GM18498 (cell line): Measurements from ENCODE around the gene SDHAF1.
"Not testable (repeated sequence)": the region's sequence is repeated elsewhere in the genome, so short reads cannot be mapped to it uniquely, and the experiment has no call there.

ENCODE experiments used
- ATAC-seq: cut with Tn5 transposase; IDR thresholded peaks from one replicate; pipeline ENCODE4 v1.9.1; 2021; ENCODE audit warnings: mild to moderate bottlenecking, moderate library complexity; ENCODE audit not compliant: unreplicated experiment

The SDHAF1 gene

DNA sequence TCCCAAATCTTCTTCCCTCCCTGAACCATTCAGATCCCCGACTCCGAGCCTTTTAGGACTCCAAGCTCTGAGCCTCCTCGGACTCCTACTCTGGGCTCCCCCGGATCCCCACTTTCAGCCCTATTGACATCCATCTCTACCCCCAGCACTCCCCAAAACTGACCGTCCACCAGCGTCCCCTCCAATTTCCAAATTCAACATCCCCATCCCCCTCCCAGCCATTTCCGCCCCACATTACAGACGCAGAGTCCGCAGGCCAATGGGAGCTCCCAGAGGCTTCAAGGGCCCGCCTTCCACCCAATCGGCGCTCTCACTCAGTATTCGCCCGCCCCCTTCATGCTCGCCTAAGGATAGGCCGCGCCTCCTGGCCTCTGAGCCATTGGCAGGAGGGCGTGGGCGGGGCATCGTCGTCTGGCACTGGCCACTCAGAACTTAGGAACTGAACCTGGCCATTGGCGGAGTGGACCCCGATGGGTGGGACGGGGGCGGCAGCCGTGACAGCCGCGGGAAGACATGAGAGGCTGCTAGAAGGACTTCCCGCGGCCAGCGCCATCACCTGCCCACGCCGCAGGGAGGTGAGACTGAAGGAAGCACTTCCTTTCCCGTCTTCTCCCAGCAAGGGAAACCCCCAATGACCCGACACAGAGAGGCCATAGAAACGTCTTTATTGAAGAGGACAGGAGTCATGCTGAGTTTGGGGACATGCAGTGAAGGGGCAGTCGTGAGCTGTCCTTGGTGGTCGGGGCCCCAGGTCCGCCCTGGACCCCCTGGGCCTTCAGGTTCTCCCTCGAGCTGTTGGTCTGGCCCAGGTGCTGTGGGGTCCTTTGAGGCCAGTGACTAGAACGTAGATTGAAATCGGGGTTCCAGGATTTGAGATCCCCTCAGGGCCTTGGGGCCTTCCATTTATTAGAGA lies 19.3 kb downstream of the SDHAF1 start, which contains the start of gene ALKBH6:
ALKBH6 (minus strand) TSS at position 202 of the 913 bp plus-strand sequence. CDS start 816 bp downstream, outside the sequence.
- peak; percentile 97 for ATAC-seq

- ATAC-seq: no peak
Observed at GRCh38 chr19:36019061-36019670, 24.2 kb downstream of the SDHAF1 start.

- no peak for ATAC-seq
Observed at GRCh38 chr19:36023432-36023831, 28.4 kb downstream of the SDHAF1 start.

DNA sequence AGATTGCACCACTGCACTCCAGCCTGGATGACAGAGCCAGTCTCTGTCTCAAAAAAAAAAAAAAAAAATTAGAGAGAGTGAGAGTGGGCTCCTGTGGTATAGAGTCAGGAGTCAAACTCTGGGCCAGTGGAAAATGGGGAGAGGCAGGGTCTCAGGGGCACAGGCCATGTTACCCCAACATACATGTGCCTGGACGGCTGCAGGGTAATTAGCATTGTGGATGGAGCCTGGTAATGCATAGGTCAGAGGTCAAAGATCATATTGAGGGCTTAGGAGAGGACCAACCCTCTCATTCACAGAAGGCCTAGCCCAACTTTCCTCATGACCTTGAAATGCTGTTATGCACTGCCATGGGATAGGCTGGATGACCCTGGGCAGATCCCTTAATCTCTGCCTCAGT lies 30.6 kb downstream of the SDHAF1 start:
- no peak for ATAC-seq

- ATAC-seq: no peak
Observed at GRCh38 chr19:36026091-36026876, 31.3 kb downstream of the SDHAF1 start.

DNA sequence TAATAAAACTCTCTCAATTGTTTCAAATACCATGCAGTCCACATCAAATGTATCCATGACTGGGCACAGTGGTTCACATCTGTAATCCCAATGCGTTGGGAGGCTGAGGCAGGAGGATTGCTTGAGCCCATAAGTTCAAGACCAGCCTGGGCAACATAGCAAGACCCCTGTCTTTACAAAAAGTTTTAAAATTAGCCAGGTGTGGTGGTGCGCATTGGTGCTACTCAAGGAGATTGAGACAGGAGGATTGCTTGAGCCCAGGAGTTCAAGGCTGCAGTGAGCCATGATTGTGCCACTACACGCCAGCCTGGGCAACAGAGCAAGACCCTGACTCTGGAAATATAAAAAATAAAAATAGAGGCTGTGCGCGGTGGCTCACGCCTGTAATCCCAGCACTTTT lies 32.7 kb downstream of the SDHAF1 start:
- ATAC-seq: no peak

GRCh38 chr19:36028313-36029041 lies 33.5 kb downstream of the SDHAF1 start:
- no peak for ATAC-seq

- no peak for ATAC-seq
Observed at GRCh38 chr19:36030264-36031148, 35.5 kb downstream of the SDHAF1 start.

- ATAC-seq: no peak
Observed at GRCh38 chr19:36031308-36031707, 36.3 kb downstream of the SDHAF1 start.

DNA sequence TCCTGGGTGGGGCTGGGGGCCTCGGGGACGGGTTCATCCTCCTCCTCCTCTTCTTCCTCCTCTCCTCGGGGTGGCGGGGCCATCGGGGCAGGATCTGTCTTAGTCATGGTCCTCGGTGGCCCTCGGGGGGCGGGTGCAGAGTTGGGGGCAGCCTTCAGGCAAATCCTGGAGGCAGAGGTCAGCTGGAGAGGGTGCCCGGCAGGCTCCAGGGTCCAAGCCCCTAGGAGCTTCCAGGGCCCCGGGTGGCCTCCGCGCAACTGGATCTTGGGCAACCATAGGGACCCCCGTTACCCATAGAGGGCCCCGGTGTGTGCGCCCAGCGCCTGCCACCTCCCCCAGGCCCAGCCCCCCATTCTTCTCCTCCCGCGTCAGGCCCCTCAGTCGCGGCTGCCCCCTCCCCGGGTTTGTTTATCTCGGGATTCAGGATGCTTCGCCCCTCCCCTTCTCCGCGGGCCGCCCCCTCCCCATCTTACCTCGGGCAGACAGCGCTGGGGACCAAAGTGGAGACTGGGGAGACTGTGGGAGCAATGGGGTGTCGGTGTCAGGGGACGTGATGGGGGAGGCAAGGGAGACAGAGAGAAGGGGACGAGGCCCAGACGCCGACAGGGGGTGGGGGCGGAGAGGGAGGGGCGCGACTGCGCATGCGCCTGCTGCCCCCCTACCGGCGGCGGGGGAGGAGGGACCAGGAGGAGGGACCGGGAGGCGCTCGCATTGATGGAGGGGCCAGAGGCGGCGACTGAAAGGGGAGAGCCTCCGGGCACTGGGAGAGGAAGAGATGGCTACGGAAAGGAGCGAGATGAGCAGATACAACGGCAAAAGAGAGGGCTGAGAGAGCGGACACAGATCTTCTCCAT lies 37.5 kb downstream of the SDHAF1 start, which contains the start of gene CLIP3:
CLIP3 (minus strand) TSS at position 623 of the 854 bp plus-strand sequence; CDS start at position 107, 516 bp downstream.
- no peak for ATAC-seq

- no peak for ATAC-seq
Observed at GRCh38 chr19:36040495-36040894, 45.5 kb downstream of the SDHAF1 start.

DNA sequence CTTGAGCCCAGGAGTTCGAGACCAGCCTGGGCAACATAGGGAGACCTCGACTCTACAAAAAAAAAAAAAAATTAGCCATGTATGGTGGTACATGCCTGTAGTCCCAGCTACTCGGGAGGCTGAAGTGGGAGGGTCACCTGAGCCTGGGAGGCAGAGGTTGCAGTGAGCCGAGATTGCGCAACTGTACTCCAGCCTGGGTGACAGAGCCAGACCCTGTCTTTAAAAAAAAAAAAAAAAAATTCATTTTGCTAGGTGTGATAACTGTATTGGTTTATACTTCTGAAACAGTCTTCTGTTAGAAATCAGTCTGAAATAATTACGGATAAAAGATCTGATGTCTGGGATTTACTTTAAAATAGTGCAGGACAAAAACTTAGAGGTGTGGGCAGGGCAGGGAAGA lies 46.1 kb downstream of the SDHAF1 start:
- ATAC-seq: not testable (repeated sequence)

DNA sequence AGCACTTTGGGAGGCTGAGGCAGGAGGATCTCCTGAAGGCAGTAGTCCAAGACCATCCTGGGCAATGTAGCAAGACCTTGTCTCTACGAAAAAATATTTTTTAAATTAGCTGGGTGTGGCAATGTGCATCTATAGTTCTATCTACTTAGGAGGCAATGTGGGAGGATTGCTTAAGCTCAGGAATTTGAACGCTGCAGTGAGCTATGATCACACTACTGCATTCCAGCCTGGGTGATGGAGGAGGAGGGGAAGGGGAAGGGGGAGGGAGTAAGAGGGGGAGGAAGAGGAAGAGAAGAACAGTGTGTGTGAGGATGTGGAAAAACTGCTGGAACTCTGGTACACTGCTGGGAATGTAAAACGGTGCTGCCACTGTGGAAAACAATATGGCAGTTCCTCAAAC lies 46.8 kb downstream of the SDHAF1 start:
- ATAC-seq: no peak

- no peak for ATAC-seq
Observed at GRCh38 chr19:36043952-36044351, 49.0 kb downstream of the SDHAF1 start.
